HEK293T (cell line): ENCODE measurements around the gene PLEKHA7.

Source experiments
- CTBP1 ChIP-seq: fragments of 450-650 bp; IDR thresholded peaks from 2 replicates; pipeline ENCODE4 v1.6.1; 2016; ENCODE audit warnings: borderline replicate concordance
- FOXK2 ChIP-seq: fragments of 450-650 bp; IDR thresholded peaks from 2 replicates; pipeline ENCODE4 v1.6.1; 2016; ENCODE audit warnings: mild to moderate bottlenecking
- FOXM1 ChIP-seq: fragments of 450-650 bp; IDR thresholded peaks from 2 replicates; pipeline ENCODE4 v1.6.1; 2017; ENCODE audit warnings: mild to moderate bottlenecking, borderline replicate concordance
- L3MBTL2 ChIP-seq: fragments of 450-650 bp; conservative IDR thresholded peaks from 2 replicates; pipeline ENCODE4 v1.6.1; 2016; ENCODE audit warnings: mild to moderate bottlenecking
- PKNOX1 ChIP-seq: fragments of 450-650 bp; IDR thresholded peaks from 2 replicates; pipeline ENCODE4 v1.6.1; 2016

GRCh38 chr11:16844268-16844771 is 169.9 kb downstream of the PLEKHA7 start:
- TF ChIP-seq CTBP1 (no peak), FOXM1 (no peak), FOXK2 (no peak), L3MBTL2 (no peak), PKNOX1 (no peak)
